Endothelial cell of umbilical vein (primary cell): Measurements from ENCODE around the gene ATXN1. TPM values are rescaled to one million over a fixed set of nuclear protein-coding genes. Genes with fewer than 3 reads are reported as not detected.

Source experiments
- BruUV-seq: library from RNA; stranded (reverse); fragments of 400-500 nt; replicated peaks from 2 replicates; lab custom pipeline; 2021; lab: Mats Ljungman, UMichigan
- CTCF ChIA-PET: fragments of 300-600, 350-600 bp; sonication (Branson Sonifier 250); formaldehyde crosslinking; loops from one replicate; lab custom pipeline; 2021; ENCODE audit warnings: antibody characterized with exemption, inconsistent platforms; lab: Charles Lee
- POLR2A ChIA-PET: fragments of 300-600, 350-600 bp; sonication (Branson Sonifier 250); formaldehyde crosslinking; loops from one replicate; lab custom pipeline; 2021; ENCODE audit warnings: antibody characterized with exemption, inconsistent platforms; lab: Charles Lee
- DNase-seq: peaks from one replicate; pipeline ENCODE4 v3.0.0-alpha.2; 2011; ENCODE audit warnings: low read depth, low spot score
- FAIRE-seq: peaks from 2 replicates; lab custom pipeline; 2011; peaks lifted over from hg19 to GRCh38; lab: Jason Lieb, UNC
- H2AFZ ChIP-seq: 2 replicates; pipeline ENCODE4 v1.6.0; 2012; ENCODE audit warnings: low read depth, low read length, control low read depth, inconsistent platforms
- H3K27ac ChIP-seq: 2 replicates; pipeline ENCODE4 v1.5.1; 2011; ENCODE audit warnings: low read depth, mild to moderate bottlenecking, control low read depth, low read length, moderate library complexity; ENCODE audit not compliant: insufficient read depth
- H3K27me3 ChIP-seq, 2 experiments: 2 replicates each; pipeline versions ENCODE4 v1.6.0 to v1.6.1; 2011; ENCODE audit warnings: low read length in 2 of 2, mixed read lengths in 1 of 2; ENCODE audit not compliant: control insufficient read depth in 2 of 2, insufficient read depth in 2 of 2
- H3K36me3 ChIP-seq, 2 experiments: 2 replicates in 1 of 2; 3 replicates in 1 of 2; pipeline ENCODE4 v1.5.1; 2011; ENCODE audit warnings: low read length in 2 of 2, mild to moderate bottlenecking in 1 of 2, moderate library complexity in 1 of 2; ENCODE audit not compliant: control insufficient read depth in 2 of 2, insufficient read depth in 2 of 2; ENCODE audit errors: extremely low read depth in 1 of 2
- H3K4me1 ChIP-seq: 3 replicates; pipeline ENCODE4 v1.5.1; 2011; ENCODE audit warnings: mild to moderate bottlenecking, low read length; ENCODE audit not compliant: control insufficient read depth, insufficient read depth; ENCODE audit errors: extremely low read depth
- H3K4me2 ChIP-seq: 2 replicates; pipeline ENCODE4 v1.6.1; 2011; ENCODE audit warnings: low read length, control low read depth, mixed read lengths; ENCODE audit not compliant: insufficient read depth
- H3K4me3 ChIP-seq, 3 experiments: fragments of 200-600 bp in 1 of 3; sonication (generic), shearing (Covaris generic) in 1 of 3; replicated peaks in 1 of 3; 2 replicates each; pipeline ENCODE4 v1.5.1; 2011 to 2016; ENCODE audit warnings: control low read depth in 3 of 3, low read length in 3 of 3, mild to moderate bottlenecking in 2 of 3, inconsistent platforms in 1 of 3, low read depth in 1 of 3, moderate library complexity in 1 of 3; ENCODE audit not compliant: insufficient read depth in 1 of 3
- H3K79me2 ChIP-seq: 2 replicates; pipeline ENCODE4 v1.6.0; 2012; ENCODE audit warnings: low read length, inconsistent platforms; ENCODE audit not compliant: control insufficient read depth, insufficient read depth
- H3K9ac ChIP-seq: replicated peaks from 2 replicates; pipeline ENCODE3; 2011; ENCODE audit warnings: low read length, control low read depth; ENCODE audit not compliant: insufficient read depth; ENCODE audit errors: extremely low read depth
- H3K9me1 ChIP-seq: replicated peaks from 3 replicates; pipeline ENCODE4 v1.6.0; 2011; ENCODE audit warnings: mild to moderate bottlenecking, low read length; ENCODE audit not compliant: control insufficient read depth, insufficient read depth; ENCODE audit errors: extremely low read depth
- H3K9me3 ChIP-seq: replicated peaks from 2 replicates; pipeline ENCODE4 v1.5.1; 2012; ENCODE audit warnings: low read length, inconsistent platforms; ENCODE audit not compliant: control insufficient read depth, insufficient read depth
- H4K20me1 ChIP-seq: replicated peaks from 2 replicates; pipeline ENCODE3; 2011; ENCODE audit warnings: mild to moderate bottlenecking, low read length; ENCODE audit not compliant: control insufficient read depth, insufficient read depth; ENCODE audit errors: extremely low read depth
- FOS ChIP-seq: IDR thresholded peaks from 2 replicates; pipeline ENCODE4 v1.6.1; 2011; ENCODE audit warnings: mild to moderate bottlenecking, low read length, moderate library complexity, borderline replicate concordance; ENCODE audit not compliant: insufficient read depth
- GATA2 ChIP-seq: IDR thresholded peaks from 2 replicates; pipeline ENCODE4 v1.7.0; 2011; ENCODE audit warnings: low read depth, mild to moderate bottlenecking, moderate library complexity, mixed read lengths, low read length; ENCODE audit not compliant: insufficient read length, insufficient read depth
- JUN ChIP-seq: IDR thresholded peaks from 2 replicates; pipeline ENCODE4 v1.6.1; 2011; ENCODE audit warnings: borderline replicate concordance, low read depth; ENCODE audit not compliant: insufficient read length, insufficient read depth
- POLR2A ChIP-seq: IDR thresholded peaks from 2 replicates; pipeline ENCODE4 v1.6.1; 2012; ENCODE audit warnings: low read depth, mild to moderate bottlenecking, control low read depth, low read length
- POLR2AphosphoS5 ChIP-seq: IDR thresholded peaks from 2 replicates; pipeline ENCODE4 v1.6.1; 2012; ENCODE audit warnings: low read depth, mild to moderate bottlenecking, control low read depth, low read length, moderate library complexity; ENCODE audit not compliant: insufficient read depth
- dilution Hi-C: fragments of 300-500 bp; cut with MboI; formaldehyde crosslinking; loops from one replicate; pipeline ENCODE4 v1.15.0; 2019; ENCODE audit warnings: low sequenced_read_pairs; ENCODE audit not compliant: extremely low pct_ligation_motif_present
- intact Hi-C: fragments of 100-400 bp; cut with micrococcal nuclease; formaldehyde crosslinking; loops from one replicate; pipeline ENCODE4 v1.10.0; 2022
- polyA plus RNA-seq, 4 experiments: library from polyadenylated mRNA; depleted of rRNA in 3 of 4; stranded (reverse) in 3 of 4; unstranded in 1 of 4; fragments of >200 nt; gene quantifications; 2 replicates each; pipeline versions ENCODE4 v1.2.1 to v1.2.3, GENCODE V29; 2011 to 2012; ENCODE audit warnings: missing spikeins in 1 of 4
- total RNA-seq: library from RNA; stranded (reverse); gene quantifications from 2 replicates; pipeline ENCODE4 v1.2.3, GENCODE V29; 2021
- TF ChIP-seq, protein P1 (sequence below): IDR thresholded peaks from 2 replicates; pipeline ENCODE4 v1.6.1; 2011; ENCODE audit not compliant: insufficient read depth, insufficient read length
- TF ChIP-seq, protein P2 (sequence below), 2 donors: IDR thresholded peaks; 1 replicate in 1 of 2; 2 replicates in 1 of 2; pipeline ENCODE4 v1.5.1; 2011; ENCODE audit warnings: low read length in 2 of 2, mild to moderate bottlenecking in 2 of 2, moderate library complexity in 2 of 2, control low read depth in 1 of 2, inconsistent platforms in 1 of 2, low read depth in 1 of 2; ENCODE audit not compliant: insufficient read depth in 1 of 2; ENCODE audit errors: extremely low read depth in 1 of 2

Gene ATXN1
- total and polyA plus RNA-seq, 2 donors (not counting 3 experiments of a cell fraction or from before 2014, with no cell fraction given), result 16.4 to 33.0 TPM

DNA sequence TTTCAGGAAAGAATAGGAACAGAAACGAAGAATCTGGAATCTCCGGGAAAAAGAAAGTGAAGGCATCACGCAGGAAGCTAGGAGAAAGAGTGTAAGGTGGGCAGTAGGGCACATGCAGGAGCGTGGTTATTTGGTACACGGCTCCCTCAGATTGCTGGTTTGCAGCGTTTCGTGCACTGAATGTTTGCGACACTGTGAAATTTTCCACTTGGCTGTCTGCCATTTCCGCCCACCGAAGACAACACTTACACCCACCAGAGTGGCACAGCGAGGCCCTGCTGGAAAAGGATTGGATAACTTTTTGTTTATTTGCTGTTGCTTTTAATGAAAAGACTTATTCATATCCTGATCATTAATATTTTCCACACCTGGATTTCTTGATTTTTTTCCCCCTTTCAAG is 274.6 kb downstream of the ATXN1 start:
- TF ChIP-seq JUN (no peak), POLR2A (no peak), FOS (no peak), POLR2AphosphoS5 (no peak), GATA2 (no peak)
- TF ChIP-seq, protein P1, sequence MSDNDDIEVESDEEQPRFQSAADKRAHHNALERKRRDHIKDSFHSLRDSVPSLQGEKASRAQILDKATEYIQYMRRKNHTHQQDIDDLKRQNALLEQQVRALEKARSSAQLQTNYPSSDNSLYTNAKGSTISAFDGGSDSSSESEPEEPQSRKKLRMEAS, result no peak
- TF ChIP-seq, protein P2, sequence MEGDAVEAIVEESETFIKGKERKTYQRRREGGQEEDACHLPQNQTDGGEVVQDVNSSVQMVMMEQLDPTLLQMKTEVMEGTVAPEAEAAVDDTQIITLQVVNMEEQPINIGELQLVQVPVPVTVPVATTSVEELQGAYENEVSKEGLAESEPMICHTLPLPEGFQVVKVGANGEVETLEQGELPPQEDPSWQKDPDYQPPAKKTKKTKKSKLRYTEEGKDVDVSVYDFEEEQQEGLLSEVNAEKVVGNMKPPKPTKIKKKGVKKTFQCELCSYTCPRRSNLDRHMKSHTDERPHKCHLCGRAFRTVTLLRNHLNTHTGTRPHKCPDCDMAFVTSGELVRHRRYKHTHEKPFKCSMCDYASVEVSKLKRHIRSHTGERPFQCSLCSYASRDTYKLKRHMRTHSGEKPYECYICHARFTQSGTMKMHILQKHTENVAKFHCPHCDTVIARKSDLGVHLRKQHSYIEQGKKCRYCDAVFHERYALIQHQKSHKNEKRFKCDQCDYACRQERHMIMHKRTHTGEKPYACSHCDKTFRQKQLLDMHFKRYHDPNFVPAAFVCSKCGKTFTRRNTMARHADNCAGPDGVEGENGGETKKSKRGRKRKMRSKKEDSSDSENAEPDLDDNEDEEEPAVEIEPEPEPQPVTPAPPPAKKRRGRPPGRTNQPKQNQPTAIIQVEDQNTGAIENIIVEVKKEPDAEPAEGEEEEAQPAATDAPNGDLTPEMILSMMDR (IDR thresholded peaks at IDR 0.05; ENCODE audit: extremely low read depth in 1 of 2, insufficient read depth in 1 of 2, low read depth in 1 of 2, low read length in 2 of 2), result no peak
- intact Hi-C loops, result no loop called here
- ChIA-PET POLR2A (no interaction called here), CTCF (no interaction called here)
- no peaks in the 10 kb centered on the region for H3K27me3 ChIP-seq
- dilution Hi-C loops, result no loop called here
- no peaks in the 10 kb centered on the region for H3K36me3 ChIP-seq
- H3K9me1 ChIP-seq, result no peaks in the 10 kb centered on the region
- FAIRE-seq (no peak), DNase-seq (no peak)
- H3K9ac ChIP-seq, result no peak overlapping the region
- H3K79me2 ChIP-seq, result no peaks in the 10 kb centered on the region
- H3K9me3 ChIP-seq, result no peaks in the 10 kb centered on the region
- no peak overlapping the region for H3K4me3 ChIP-seq
- H3K27ac ChIP-seq, result no peak overlapping the region
- H3K4me1 ChIP-seq, result no peaks in the 10 kb centered on the region
- H4K20me1 ChIP-seq, result no peaks in the 10 kb centered on the region
- no peak overlapping the region for H3K4me2 ChIP-seq
- BruUV-seq, result no TSS peak
- H2AFZ ChIP-seq, result no peak overlapping the region
